SU-DHL-6 (cell line): ENCODE data around the gene PTGES3L.

Source experiments
- H2AFZ ChIP-seq: fragments of 200-600 bp; sonication (generic); 2 replicates; pipeline ENCODE4 v1.6.1; 2014; ENCODE audit warnings: low read depth, mild to moderate bottlenecking, moderate library complexity, mixed read lengths, antibody characterized with exemption, low read length; ENCODE audit not compliant: severe bottlenecking
- H3F3A ChIP-seq: fragments of 200-600 bp; shearing (Covaris generic); 2 replicates; pipeline ENCODE4 v1.6.0; 2016; ENCODE audit warnings: antibody characterized with exemption, mild to moderate bottlenecking; ENCODE audit not compliant: insufficient read depth
- H3K27ac ChIP-seq: fragments of 200-600 bp; sonication (generic); 2 replicates; pipeline ENCODE4 v1.5.1; 2016; ENCODE audit warnings: low read depth, mild to moderate bottlenecking, low read length, moderate library complexity, mixed read lengths
- H3K27me3 ChIP-seq: fragments of 200-600 bp; sonication (generic), shearing (Covaris generic); 2 replicates; pipeline ENCODE4 v1.6.0; 2014; ENCODE audit warnings: mild to moderate bottlenecking, low read length
- H3K36me3 ChIP-seq: fragments of 200-600 bp; sonication (generic); 2 replicates; pipeline ENCODE4 v1.6.1; 2014; ENCODE audit warnings: mild to moderate bottlenecking, low read length, mixed read lengths
- H3K4me2 ChIP-seq: fragments of 300-600, 200-600 bp; shearing (Covaris generic), sonication (generic); 2 replicates; pipeline ENCODE4 v1.6.0; 2014; ENCODE audit warnings: low read length, low read depth, mild to moderate bottlenecking; ENCODE audit not compliant: poor library complexity, severe bottlenecking
- H3K4me3 ChIP-seq: fragments of 200-600 bp; sonication (generic); 2 replicates; pipeline ENCODE4 v1.5.1; 2014; ENCODE audit warnings: antibody characterized with exemption, low read length, mild to moderate bottlenecking, mixed read lengths; ENCODE audit not compliant: insufficient read depth, poor library complexity, severe bottlenecking
- H3K79me2 ChIP-seq: fragments of 200-600 bp; sonication (generic); 2 replicates; pipeline ENCODE4 v1.6.1; 2014; ENCODE audit warnings: mild to moderate bottlenecking, low read length, moderate library complexity; ENCODE audit not compliant: insufficient read depth
- H3K9ac ChIP-seq: fragments of 200-600 bp; sonication (generic); 2 replicates; pipeline ENCODE4 v1.7.0; 2014; ENCODE audit warnings: mild to moderate bottlenecking, low read length
- H3K9me2 ChIP-seq: fragments of 200-600 bp; sonication (generic); replicated peaks from 2 replicates; pipeline ENCODE4 v1.6.1; 2014; ENCODE audit warnings: low read length; ENCODE audit not compliant: insufficient read depth
- H3K9me3 ChIP-seq: fragments of 200-600 bp; sonication (generic); 2 replicates; pipeline ENCODE4 v1.6.1; 2014; ENCODE audit warnings: low read length, mixed read lengths; ENCODE audit not compliant: insufficient read depth
- H4K20me1 ChIP-seq: fragments of 200-600 bp; sonication (generic); 2 replicates; pipeline ENCODE4 v1.6.1; 2014; ENCODE audit warnings: low read depth, mild to moderate bottlenecking, antibody characterized with exemption, low read length, moderate library complexity, mixed read lengths
- CTCF ChIP-seq: fragments of 200-600 bp; sonication (generic); IDR thresholded peaks from one replicate; pipeline ENCODE4 v1.5.1; 2017; ENCODE audit warnings: antibody characterized with exemption, mild to moderate bottlenecking, low read length, moderate library complexity; ENCODE audit not compliant: insufficient read depth, poor library complexity, severe bottlenecking
- EZH2phosphoT487 ChIP-seq: fragments of 200-600 bp; sonication (generic), shearing (Covaris generic); conservative IDR thresholded peaks from 2 replicates; pipeline ENCODE4 v1.6.1; 2018; ENCODE audit warnings: mild to moderate bottlenecking, antibody characterized with exemption, low read length, moderate library complexity, mixed read lengths

The PTGES3L gene

GRCh38 chr17:42918902-42919521 is 60.9 kb downstream of the PTGES3L start:
- Histone ChIP-seq H3K4me2 (no peak overlapping the region), H3K4me3 (no peak overlapping the region), H3K79me2 (no peaks in the 10 kb centered on the region), H3K9me2 (no peaks in the 10 kb centered on the region), H4K20me1 (no peaks in the 10 kb centered on the region), H3K27ac (no peak overlapping the region), H3K36me3 (no peaks in the 10 kb centered on the region), H3F3A (no peaks in the 10 kb centered on the region), H3K27me3 (no peaks in the 10 kb centered on the region), H3K9me3 (no peaks in the 10 kb centered on the region), H2AFZ (no peak overlapping the region), H3K9ac (no peak overlapping the region)
- TF ChIP-seq CTCF, result no peak
- no peak for TF ChIP-seq EZH2phosphoT487
